Measurements from ENCODE around the gene WDR37. TPM values are rescaled to one million over a fixed set of nuclear protein-coding genes. Genes with fewer than 3 reads are reported as not detected.

Gene WDR37
- total and polyA plus RNA-seq, 2 donors = 8.9 to 12.2 TPM

GRCh38 chr10:1068380-1069361, 12.5 kb downstream of the WDR37 start:
- H3K36me3 ChIP-seq (ENCODE audit: insufficient read depth) = no peaks in the 10 kb centered on the region
- WGBS = 92% methylated on average over 10 of the region's 10 CpGs
- no peak overlapping the region for H3K4me3 ChIP-seq (ENCODE audit: low read depth, low read length)
- no peak for DNase-seq (ENCODE audit: extremely low spot score)
- no peaks in the 10 kb centered on the region for H3K4me1 ChIP-seq (ENCODE audit: insufficient read depth)
- H3K27ac ChIP-seq (ENCODE audit: low read depth) = no peak overlapping the region

GRCh38 chr10:1070919-1071318, 14.7 kb downstream of the WDR37 start:
- no peaks in the 10 kb centered on the region for H3K36me3 ChIP-seq (ENCODE audit: insufficient read depth)
- H3K4me3 ChIP-seq (ENCODE audit: low read depth, low read length) = no peak overlapping the region
- 70% methylated on average over 7 of the region's 7 CpGs for WGBS
- H3K27ac ChIP-seq (ENCODE audit: low read depth) = no peak overlapping the region
- H3K4me1 ChIP-seq (ENCODE audit: insufficient read depth) = no peaks in the 10 kb centered on the region
- no peak for DNase-seq (ENCODE audit: extremely low spot score)

- no peak overlapping the region for H3K27ac ChIP-seq (ENCODE audit: low read depth)
- H3K4me3 ChIP-seq (ENCODE audit: low read depth, low read length) = no peak overlapping the region
- WGBS = 93% methylated on average over 24 of the region's 24 CpGs
- H3K36me3 ChIP-seq (ENCODE audit: insufficient read depth) = no peaks in the 10 kb centered on the region
- H3K4me1 ChIP-seq (ENCODE audit: insufficient read depth) = no peaks in the 10 kb centered on the region
- DNase-seq (ENCODE audit: extremely low spot score) = no peak
Observed at GRCh38 chr10:1074052-1074747, 18.0 kb downstream of the WDR37 start.

- no peak overlapping the region for H3K4me3 ChIP-seq (ENCODE audit: low read depth, low read length)
- no peak for DNase-seq (ENCODE audit: extremely low spot score)
- no peaks in the 10 kb centered on the region for H3K36me3 ChIP-seq (ENCODE audit: insufficient read depth)
- 93% methylated on average over 18 of the region's 18 CpGs for WGBS
- no peaks in the 10 kb centered on the region for H3K4me1 ChIP-seq (ENCODE audit: insufficient read depth)
- no peak overlapping the region for H3K27ac ChIP-seq (ENCODE audit: low read depth)
Observed at GRCh38 chr10:1074748-1075308, 18.6 kb downstream of the WDR37 start.

GRCh38 chr10:1078668-1079067, 22.5 kb downstream of the WDR37 start:
- no peaks in the 10 kb centered on the region for H3K4me1 ChIP-seq (ENCODE audit: insufficient read depth)
- DNase-seq (ENCODE audit: extremely low spot score) = no peak
- no peak overlapping the region for H3K27ac ChIP-seq (ENCODE audit: low read depth)
- no peak overlapping the region for H3K4me3 ChIP-seq (ENCODE audit: low read depth, low read length)
- no peaks in the 10 kb centered on the region for H3K36me3 ChIP-seq (ENCODE audit: insufficient read depth)

GRCh38 chr10:1083581-1083980, 27.4 kb downstream of the WDR37 start:
- peaks cover 5% of the 10 kb centered on the region for H3K36me3 ChIP-seq (ENCODE audit: insufficient read depth)
- WGBS = 95% methylated on average over 17 of the region's 17 CpGs
- H3K4me1 ChIP-seq (ENCODE audit: insufficient read depth) = no peaks in the 10 kb centered on the region

GRCh38 chr10:1084011-1084950, 28.1 kb downstream of the WDR37 start:
- H3K4me1 ChIP-seq (ENCODE audit: insufficient read depth) = no peaks in the 10 kb centered on the region
- no peak overlapping the region for H3K27ac ChIP-seq (ENCODE audit: low read depth)
- H3K36me3 ChIP-seq (ENCODE audit: insufficient read depth) = peaks cover 5% of the 10 kb centered on the region
- no peak for DNase-seq (ENCODE audit: extremely low spot score)
- 93% methylated on average over 28 of the region's 28 CpGs for WGBS
- H3K4me3 ChIP-seq (ENCODE audit: low read depth, low read length) = no peak overlapping the region

More at GRCh38 chr10:1083581-1083980, 27.4 kb downstream of the WDR37 start:
- Histone ChIP-seq H3K4me3 (ENCODE audit: low read depth, low read length) (no peak overlapping the region), H3K27ac (ENCODE audit: low read depth) (no peak overlapping the region)
- no peak for DNase-seq (ENCODE audit: extremely low spot score)

GRCh38 chr10:1085258-1085657, 29.1 kb downstream of the WDR37 start:
- 71% methylated on average over 4 of the region's 4 CpGs for WGBS
- Histone ChIP-seq H3K4me3 (ENCODE audit: low read depth, low read length) (no peak overlapping the region), H3K36me3 (ENCODE audit: insufficient read depth) (peaks cover 5% of the 10 kb centered on the region), H3K27ac (ENCODE audit: low read depth) (no peak overlapping the region), H3K4me1 (ENCODE audit: insufficient read depth) (no peaks in the 10 kb centered on the region)
- no peak for DNase-seq (ENCODE audit: extremely low spot score)

GRCh38 chr10:1086787-1087186, 30.6 kb downstream of the WDR37 start:
- Histone ChIP-seq H3K4me3 (ENCODE audit: low read depth, low read length) (no peak overlapping the region), H3K27ac (ENCODE audit: low read depth) (no peak overlapping the region), H3K4me1 (ENCODE audit: insufficient read depth) (no peaks in the 10 kb centered on the region), H3K36me3 (ENCODE audit: insufficient read depth) (peaks cover 5% of the 10 kb centered on the region)
- DNase-seq (ENCODE audit: extremely low spot score) = no peak
- 91% methylated on average over 13 of the region's 13 CpGs for WGBS

- no peak overlapping the region for H3K4me3 ChIP-seq (ENCODE audit: low read depth, low read length)
- no peak overlapping the region for H3K27ac ChIP-seq (ENCODE audit: low read depth)
- WGBS = 79% methylated on average over 19 of the region's 19 CpGs
- no peaks in the 10 kb centered on the region for H3K4me1 ChIP-seq (ENCODE audit: insufficient read depth)
- H3K36me3 ChIP-seq (ENCODE audit: insufficient read depth) = peaks cover 5% of the 10 kb centered on the region
- no peak for DNase-seq (ENCODE audit: extremely low spot score)
Observed at GRCh38 chr10:1089017-1089689, 33.0 kb downstream of the WDR37 start.

GRCh38 chr10:1090696-1091095, 34.5 kb downstream of the WDR37 start:
- no peak overlapping the region for H3K4me3 ChIP-seq (ENCODE audit: low read depth, low read length)
- DNase-seq (ENCODE audit: extremely low spot score) = no peak
- 96% methylated on average over 14 of the region's 14 CpGs for WGBS
- no peaks in the 10 kb centered on the region for H3K36me3 ChIP-seq (ENCODE audit: insufficient read depth)
- no peaks in the 10 kb centered on the region for H3K4me1 ChIP-seq (ENCODE audit: insufficient read depth)
- H3K27ac ChIP-seq (ENCODE audit: low read depth) = no peak overlapping the region

GRCh38 chr10:1093696-1094095, 37.5 kb downstream of the WDR37 start:
- no peak for DNase-seq (ENCODE audit: extremely low spot score)
- Histone ChIP-seq H3K4me3 (ENCODE audit: low read depth, low read length) (no peak overlapping the region), H3K27ac (ENCODE audit: low read depth) (no peak overlapping the region), H3K4me1 (ENCODE audit: insufficient read depth) (no peaks in the 10 kb centered on the region), H3K36me3 (ENCODE audit: insufficient read depth) (peaks cover 4% of the 10 kb centered on the region)
- 88% methylated on average over 9 of the region's 9 CpGs for WGBS
